22Rv1 (cell line): Measurements from ENCODE around the gene ADRA1B.

Experiments
- CTCF ChIP-seq: fragments of 450-650 bp; IDR thresholded peaks from 2 replicates; pipeline ENCODE4 v1.5.1; 2017; ENCODE audit warnings: mild to moderate bottlenecking
- ZFX ChIP-seq: fragments of 450-650 bp; IDR thresholded peaks from 2 replicates; pipeline ENCODE4 v1.6.1; 2017; ENCODE audit warnings: antibody characterized with exemption, borderline replicate concordance

DNA sequence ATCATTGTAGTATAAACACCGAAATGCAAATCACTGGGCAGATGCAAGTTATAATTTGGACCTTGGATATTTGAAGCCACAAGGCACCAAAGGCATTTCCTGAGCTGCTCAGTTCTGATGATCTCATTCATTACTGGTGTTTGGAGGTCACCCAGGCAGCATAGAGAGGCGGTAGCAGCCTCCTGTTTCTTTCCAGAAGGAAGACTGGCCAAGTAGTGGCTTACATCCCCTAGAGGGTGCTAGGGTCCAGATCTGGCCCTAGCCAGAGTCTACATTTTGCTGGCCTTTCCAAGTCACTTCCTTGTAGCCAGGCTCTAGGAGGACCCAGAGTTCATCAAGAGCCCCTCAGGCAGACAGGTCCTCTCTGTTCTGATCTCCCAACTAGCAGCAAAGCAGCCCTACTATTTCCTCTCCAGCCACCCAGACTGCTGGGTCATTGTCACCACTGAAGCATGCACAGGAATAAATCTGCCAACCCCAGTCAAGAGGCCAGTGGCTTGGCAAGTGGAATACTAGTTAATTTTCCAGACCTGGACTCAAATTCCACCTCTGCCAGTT, 59.3 kb downstream of the ADRA1B start:
- TF ChIP-seq CTCF: no peak
- no peak for TF ChIP-seq ZFX
